ENCODE data around the gene NEIL3. TPM values are rescaled to one million over a fixed set of nuclear protein-coding genes. Genes with fewer than 3 reads are reported as not detected.
A peak's percentile ranks its signal among the peaks of the same experiment; 100 is the strongest.

NEIL3 gene
- total RNA-seq, 4 donors from 2014 or later, result 0.41 to 0.95 TPM; not detected in 2

DNA sequence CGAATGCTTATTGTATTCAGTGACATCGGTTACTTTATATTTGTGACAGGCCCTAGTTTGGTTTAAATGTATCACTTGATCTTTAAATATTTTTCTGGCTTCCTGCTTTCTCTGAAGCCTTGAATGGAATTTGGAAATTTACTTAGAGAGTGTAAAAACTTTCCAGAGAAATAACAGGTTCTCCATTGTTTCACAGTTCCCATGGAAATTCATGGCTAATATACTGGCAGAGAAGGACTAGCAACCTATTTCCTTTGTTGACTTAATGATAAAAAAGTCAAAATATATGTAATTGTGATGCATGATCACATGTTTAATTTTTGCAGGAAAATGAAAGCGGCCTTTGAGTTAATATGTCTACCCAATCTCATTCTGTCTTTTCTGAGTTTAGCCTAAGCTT lies 13.2 kb downstream of the NEIL3 start:
- Histone ChIP-seq H3K36me3 (no peaks in the 10 kb centered on the region), H3K4me3 (no peak overlapping the region), H3K9me3 (no peaks in the 10 kb centered on the region), H3K4me1 (no peaks in the 10 kb centered on the region), H3K27ac (no peak overlapping the region), H3K27me3 (no peaks in the 10 kb centered on the region)
- DNase-seq, result no peak
- TF ChIP-seq, protein P1, sequence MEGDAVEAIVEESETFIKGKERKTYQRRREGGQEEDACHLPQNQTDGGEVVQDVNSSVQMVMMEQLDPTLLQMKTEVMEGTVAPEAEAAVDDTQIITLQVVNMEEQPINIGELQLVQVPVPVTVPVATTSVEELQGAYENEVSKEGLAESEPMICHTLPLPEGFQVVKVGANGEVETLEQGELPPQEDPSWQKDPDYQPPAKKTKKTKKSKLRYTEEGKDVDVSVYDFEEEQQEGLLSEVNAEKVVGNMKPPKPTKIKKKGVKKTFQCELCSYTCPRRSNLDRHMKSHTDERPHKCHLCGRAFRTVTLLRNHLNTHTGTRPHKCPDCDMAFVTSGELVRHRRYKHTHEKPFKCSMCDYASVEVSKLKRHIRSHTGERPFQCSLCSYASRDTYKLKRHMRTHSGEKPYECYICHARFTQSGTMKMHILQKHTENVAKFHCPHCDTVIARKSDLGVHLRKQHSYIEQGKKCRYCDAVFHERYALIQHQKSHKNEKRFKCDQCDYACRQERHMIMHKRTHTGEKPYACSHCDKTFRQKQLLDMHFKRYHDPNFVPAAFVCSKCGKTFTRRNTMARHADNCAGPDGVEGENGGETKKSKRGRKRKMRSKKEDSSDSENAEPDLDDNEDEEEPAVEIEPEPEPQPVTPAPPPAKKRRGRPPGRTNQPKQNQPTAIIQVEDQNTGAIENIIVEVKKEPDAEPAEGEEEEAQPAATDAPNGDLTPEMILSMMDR (IDR thresholded peaks at IDR 0.05), result no peak
- whole genome bisulfite sequencing, 2 donors (ENCODE audit: low coverage in 1 of 2), result 84 to 86% methylated on average over 3 of the region's 3 CpGs
- in situ Hi-C loops (cut with MboI; ENCODE audit: low pct_ligation_motif_present in 1 of 4, low pct_unique_long_range_greater_than_20kb in 1 of 4, low sequenced_read_pairs in 3 of 4) (no loop called here), intact Hi-C loops (cut with DNase I; ENCODE audit: low total_unique reads) (no loop called here)

DNA sequence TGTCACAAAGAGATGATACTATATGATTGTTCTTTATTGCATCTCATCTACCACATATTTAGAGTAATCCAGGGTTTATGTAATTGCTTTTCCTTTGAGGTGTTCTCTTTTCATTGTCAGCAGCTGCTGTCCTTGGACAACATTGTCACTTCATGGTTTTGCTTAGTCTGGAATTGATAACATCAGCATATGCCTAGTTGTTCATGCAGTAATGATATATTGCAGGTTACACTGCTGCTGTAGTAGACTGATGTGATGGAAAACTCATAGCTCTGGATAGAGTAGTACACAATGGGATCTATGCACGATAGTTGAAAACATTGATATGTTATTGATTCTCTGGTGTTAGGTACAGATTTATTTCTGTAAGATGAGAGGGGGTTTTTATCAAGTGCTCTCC lies 13.7 kb downstream of the NEIL3 start:
- Histone ChIP-seq H3K27ac (no peak overlapping the region), H3K9me3 (no peaks in the 10 kb centered on the region), H3K36me3 (no peaks in the 10 kb centered on the region), H3K4me1 (no peaks in the 10 kb centered on the region), H3K27me3 (no peaks in the 10 kb centered on the region), H3K4me3 (no peak overlapping the region)
- no peak for DNase-seq
- intact Hi-C loops (cut with DNase I; ENCODE audit: low total_unique reads), result no loop called here
- in situ Hi-C loops (cut with MboI; ENCODE audit: low pct_ligation_motif_present in 1 of 4, low pct_unique_long_range_greater_than_20kb in 1 of 4, low sequenced_read_pairs in 3 of 4), result no loop called here
- WGBS, 2 donors (ENCODE audit: low coverage in 1 of 2), result 88 to 94% methylated on average over 1 of the region's 1 CpG
- TF ChIP-seq, protein P1 (IDR thresholded peaks at IDR 0.05), result no peak
- TF ChIP-seq POLR2A (IDR thresholded peaks at IDR 0.05) (no peak), EP300 (IDR thresholded peaks at IDR 0.05; ENCODE audit: low read depth) (no peak), POLR2AphosphoS5 (IDR thresholded peaks at IDR 0.05) (no peak)

DNA sequence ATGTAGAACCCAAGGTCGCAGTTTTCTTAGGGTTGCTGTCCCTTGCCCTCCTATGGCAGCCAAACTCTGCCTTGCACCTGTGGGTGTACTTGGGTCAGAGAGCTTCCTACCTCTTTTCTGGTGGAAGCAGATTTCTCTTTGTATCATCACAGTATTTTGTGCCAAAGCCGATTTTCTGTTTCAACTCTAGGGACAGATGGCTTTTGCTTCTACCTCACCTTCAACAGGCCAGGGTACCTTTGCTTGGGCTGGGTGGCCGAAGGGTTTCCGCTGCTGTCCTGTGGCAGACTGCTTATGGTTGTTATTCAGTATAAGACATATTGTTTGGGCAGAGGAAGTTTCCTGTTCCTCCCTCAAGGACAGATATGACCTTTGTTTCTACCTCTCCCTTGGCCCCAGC lies 22.4 kb downstream of the NEIL3 start:
- Histone ChIP-seq H3K27me3 (no peaks in the 10 kb centered on the region), H3K4me3 (no peak overlapping the region), H3K27ac (no peak overlapping the region), H3K4me1 (no peaks in the 10 kb centered on the region), H3K36me3 (no peaks in the 10 kb centered on the region), H3K9me3 (peaks cover 0 to 6% of the 10 kb centered on the region in 2 donors)
- DNase-seq, result no peak
- WGBS, 2 donors (ENCODE audit: low coverage in 1 of 2), result 83% methylated on average over 4 of the region's 4 CpGs; no CpG with 5 or more reads in 1 of the 2 donors
- TF ChIP-seq EP300 (IDR thresholded peaks at IDR 0.05; ENCODE audit: low read depth) (no peak), POLR2A (IDR thresholded peaks at IDR 0.05) (no peak), POLR2AphosphoS5 (IDR thresholded peaks at IDR 0.05) (no peak)
- TF ChIP-seq, protein P1 (IDR thresholded peaks at IDR 0.05), result no peak
- intact Hi-C loops (cut with DNase I; ENCODE audit: low total_unique reads), result no loop called here
- in situ Hi-C loops (cut with MboI; ENCODE audit: low pct_ligation_motif_present in 1 of 4, low pct_unique_long_range_greater_than_20kb in 1 of 4, low sequenced_read_pairs in 3 of 4), result no loop called here

DNA sequence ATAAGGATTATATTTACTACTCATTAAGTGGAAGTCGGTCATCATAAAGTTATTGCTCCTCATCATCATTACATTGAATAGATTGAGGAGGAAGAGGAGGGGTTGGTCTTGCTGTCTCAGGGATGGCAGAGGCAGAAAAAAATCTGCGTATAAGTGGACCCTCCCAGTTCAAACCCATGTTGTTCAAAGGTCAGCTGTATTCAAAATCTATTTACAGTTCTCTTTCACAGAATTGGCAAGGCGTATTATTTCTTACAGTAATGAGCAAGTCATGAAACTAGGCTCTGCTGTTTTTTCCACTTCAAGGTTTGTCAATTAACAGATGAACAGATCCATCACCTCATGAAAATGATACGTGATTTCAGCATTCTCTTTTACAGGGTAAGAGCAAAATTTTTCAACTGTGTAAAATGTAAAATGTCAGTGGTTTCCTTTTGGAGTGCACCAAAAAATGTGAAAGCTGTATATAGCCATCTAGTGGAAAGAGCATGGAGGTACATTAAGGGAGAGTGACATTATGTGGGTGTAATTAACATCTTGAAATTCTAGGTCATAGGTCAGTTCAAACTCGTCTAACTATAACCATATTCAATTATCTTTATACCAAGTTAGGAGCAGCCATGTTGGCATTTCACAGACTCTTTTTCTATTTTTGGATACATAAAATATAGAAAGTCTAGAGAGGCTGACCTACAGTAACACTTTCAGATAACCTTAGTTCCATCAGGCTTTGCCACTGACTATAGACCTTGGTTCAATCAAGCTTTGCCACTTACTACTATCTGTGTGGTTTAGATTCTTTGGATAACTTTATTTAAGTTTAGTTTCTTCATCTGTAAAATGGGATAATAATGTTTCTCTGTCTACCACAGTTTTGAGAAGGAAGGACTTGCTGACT lies 30.1 kb downstream of the NEIL3 start:
- in situ Hi-C loops (cut with MboI; ENCODE audit: low pct_ligation_motif_present in 1 of 4, low pct_unique_long_range_greater_than_20kb in 1 of 4, low sequenced_read_pairs in 3 of 4), result no loop called here
- 28 to 39% methylated on average over 5 of the region's 5 CpGs for WGBS, 2 donors (ENCODE audit: low coverage in 1 of 2)
- H3K36me3 ChIP-seq, result no peaks in the 10 kb centered on the region
- H3K27me3 ChIP-seq, result no peaks in the 10 kb centered on the region
- peaks cover 0 to 3% (median 0%) of the 10 kb centered on the region in 4 donors for H3K4me1 ChIP-seq
- TF ChIP-seq POLR2AphosphoS5 (IDR thresholded peaks at IDR 0.05) (no peak), EP300 (IDR thresholded peaks at IDR 0.05; ENCODE audit: low read depth) (no peak), POLR2A (IDR thresholded peaks at IDR 0.05) (no peak)
- TF ChIP-seq, protein P1 (IDR thresholded peaks at IDR 0.05), result peak; percentile 50 to 66 (median 61)
- H3K4me3 ChIP-seq, result no peak overlapping the region
- intact Hi-C loops (cut with DNase I; ENCODE audit: low total_unique reads), result no loop called here
- H3K9me3 ChIP-seq, result no peaks in the 10 kb centered on the region
- no peak overlapping the region for H3K27ac ChIP-seq
- no peak for DNase-seq

Data from transverse colon (tissue), 4 donors.